ENCODE measurements around the gene PEPD.

GRCh38 chr19:33528404-33528803, 6.8 kb upstream of the PEPD start:
- TF ChIP-seq CTCF (IDR thresholded peaks at IDR 0.05; ENCODE audit: low read depth, low read length, missing input control) (no peak), NR2F2 (IDR thresholded peaks at IDR 0.05) (no peak), REST (IDR thresholded peaks at IDR 0.05) (no peak), TAF1 (conservative IDR thresholded peaks at IDR 0.05) (no peak), RAD21 (IDR thresholded peaks at IDR 0.05) (no peak), YY1 (IDR thresholded peaks at IDR 0.05) (no peak), SP1 (IDR thresholded peaks at IDR 0.05) (no peak), MAX (IDR thresholded peaks at IDR 0.05) (no peak), JUND (IDR thresholded peaks at IDR 0.05) (no peak), ZBTB33 (IDR thresholded peaks at IDR 0.05) (no peak)

All from liver (tissue), 3 donors.